ENCODE data around the gene GAS6. TPM values are rescaled to one million over a fixed set of nuclear protein-coding genes. Genes with fewer than 3 reads are reported as not detected.
"Not testable (repeated sequence)": the region's sequence is repeated elsewhere in the genome, so short reads cannot be mapped to it uniquely, and the experiment has no call there.

Gene GAS6
- total RNA-seq (100 to 1,000 TPM; 416 to 575 TPM), polyA plus RNA-seq (ENCODE audit: insufficient read depth, low read depth, low replicate concordance) (193 TPM)
- long read RNA-seq, donor 1, transcript GAS6-201 (15 exons, 2,490 nt): major isoform, 46 of 96 reads
- long read RNA-seq, donor 1, transcript GAS6-204 (1 exons, 2,646 nt): minor isoform, 37 of 96 reads
- long read RNA-seq, donor 1, partial matches to known transcripts: 11 of 96 reads
- long read RNA-seq, donor 1, other reads (novel, unspliced or antisense): 0 of 96 reads
- long read RNA-seq, donor 2, transcript GAS6-201 (15 exons, 2,490 nt): major isoform, 33 of 55 reads
- long read RNA-seq, donor 2, transcript GAS6-204 (1 exons, 2,646 nt): minor isoform, 17 of 55 reads
- long read RNA-seq, donor 2, partial matches to known transcripts: 5 of 55 reads
- long read RNA-seq, donor 2, other reads (novel, unspliced or antisense): 0 of 55 reads

GRCh38 chr13:113863524-113864272 is at the start of gene GAS6:
GAS6 (minus strand) TSS chr13:113864076; CDS start chr13:113863920, 156 bp downstream.
- Histone ChIP-seq H3K9me3 (no peaks in the 10 kb centered on the region), H3K4me3 (peak within 1 kb of the TSS; percentile 79 to 84), H3K27me3 (no peaks in the 10 kb centered on the region), H3K4me1 (peaks cover 34% of the 10 kb centered on the region), H3K36me3 (ENCODE audit: low read depth, missing control alignments) (no peaks in the 10 kb centered on the region), H3K27ac (peak within 1 kb of the TSS; percentile 72 to 85)
- TF ChIP-seq CTCF (IDR thresholded peaks at IDR 0.05) (no peak), POLR2A (IDR thresholded peaks at IDR 0.05) (no peak)
- DNase-seq: peak; percentile 77
- intact Hi-C loops (cut with DNase I; ENCODE audit: low total_unique reads): no loop called here
- WGBS, 2 donors: 0 to 1% methylated on average over 1 to 77 of the region's 116 CpGs

GRCh38 chr13:113913408-113913807 is 49.5 kb upstream of the GAS6 start:
- H3K4me3 ChIP-seq; intact Hi-C loops (cut with DNase I; ENCODE audit: low total_unique reads): not testable (repeated sequence)
- WGBS, 2 donors: 81 to 84% methylated on average over 8 of the region's 8 CpGs

GRCh38 chr13:113912596-113912995 is 48.7 kb upstream of the GAS6 start:
- Histone ChIP-seq H3K9me3 (no peaks in the 10 kb centered on the region), H3K4me3 (no peak overlapping the region), H3K27ac (no peak overlapping the region), H3K27me3 (no peaks in the 10 kb centered on the region), H3K36me3 (ENCODE audit: low read depth, missing control alignments) (no peaks in the 10 kb centered on the region), H3K4me1 (no peaks in the 10 kb centered on the region)
- TF ChIP-seq CTCF (IDR thresholded peaks at IDR 0.05): no peak
- TF ChIP-seq POLR2A (IDR thresholded peaks at IDR 0.05): no peak
- 83 to 87% methylated on average over 3 of the region's 3 CpGs for WGBS, 2 donors
- DNase-seq: no peak
- intact Hi-C loops (cut with DNase I; ENCODE audit: low total_unique reads): no loop called here

More at GRCh38 chr13:113913408-113913807, 49.5 kb upstream of the GAS6 start:
- H3K27me3 ChIP-seq; DNase-seq; H3K4me1 ChIP-seq; H3K27ac ChIP-seq; H3K9me3 ChIP-seq; H3K36me3 ChIP-seq (ENCODE audit: low read depth, missing control alignments): not testable (repeated sequence)

DNA sequence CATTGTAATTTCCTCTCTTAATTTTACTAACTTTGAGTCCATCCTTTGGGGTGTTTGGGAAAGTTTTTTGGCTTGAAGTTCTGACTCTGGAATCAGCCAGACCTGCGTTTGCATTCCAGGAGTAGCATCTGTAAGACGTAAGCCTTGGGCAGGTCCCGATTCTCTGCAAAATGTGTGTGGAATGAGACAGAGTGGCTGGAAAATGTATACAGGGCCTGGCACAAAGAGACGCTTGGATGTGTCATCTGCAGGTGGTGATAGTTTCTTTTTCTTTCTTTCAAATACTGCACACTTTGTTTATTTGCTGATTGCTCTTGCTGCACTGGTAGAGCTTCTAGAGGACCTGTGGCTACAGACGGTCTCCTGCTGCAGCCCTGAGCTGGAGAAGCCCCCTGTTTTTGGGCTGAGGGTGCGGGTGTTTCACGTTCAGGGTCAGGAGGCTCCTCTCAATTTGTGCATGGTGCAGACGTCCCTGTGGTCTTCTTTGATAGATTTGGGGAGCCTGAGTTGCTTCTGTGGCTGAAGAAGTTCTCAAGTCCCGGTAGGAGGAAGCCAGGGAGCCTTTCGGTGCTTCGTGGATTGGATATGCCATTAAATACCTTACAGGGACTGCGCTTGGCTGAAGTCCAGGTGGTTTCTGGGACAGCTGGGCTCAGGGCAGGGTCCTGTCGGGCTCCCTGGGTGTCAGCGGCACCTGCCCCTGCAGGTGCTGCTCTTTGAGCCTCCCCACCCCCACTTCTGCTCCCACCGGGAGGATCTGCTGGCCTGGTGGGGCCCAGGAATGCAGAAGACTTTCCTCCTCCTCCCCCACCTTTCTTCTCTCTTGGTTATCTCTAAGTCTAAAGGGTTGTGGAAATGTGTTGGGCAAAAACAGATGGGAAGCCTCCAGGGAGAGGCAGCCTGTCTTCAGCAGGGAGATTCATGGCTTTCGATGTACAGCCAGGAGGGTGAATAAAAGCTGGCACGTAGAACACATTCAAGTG is 44.0 kb upstream of the GAS6 start:
- intact Hi-C loops (cut with DNase I; ENCODE audit: low total_unique reads): no loop called here
- TF ChIP-seq CTCF (IDR thresholded peaks at IDR 0.05) (no peak), POLR2A (IDR thresholded peaks at IDR 0.05) (no peak)
- Histone ChIP-seq H3K4me3 (no peak overlapping the region), H3K27me3 (no peaks in the 10 kb centered on the region), H3K36me3 (ENCODE audit: low read depth, missing control alignments) (no peaks in the 10 kb centered on the region), H3K4me1 (no peaks in the 10 kb centered on the region), H3K9me3 (no peaks in the 10 kb centered on the region), H3K27ac (no peak overlapping the region)
- DNase-seq: no peak
- 69 to 75% methylated on average over 11 to 17 of the region's 17 CpGs for WGBS, 2 donors
